SU-DHL-6 (cell line): ENCODE data around the gene CASP9.

Experiments used
- EZH2phosphoT487 ChIP-seq: fragments of 200-600 bp; sonication (generic), shearing (Covaris generic); conservative IDR thresholded peaks from 2 replicates; pipeline ENCODE4 v1.6.1; 2018; ENCODE audit warnings: mild to moderate bottlenecking, antibody characterized with exemption, low read length, moderate library complexity, mixed read lengths
- TF ChIP-seq, protein P1 (sequence below): fragments of 200-600 bp; sonication (generic); IDR thresholded peaks from one replicate; pipeline ENCODE4 v1.5.1; 2017; ENCODE audit warnings: antibody characterized with exemption, mild to moderate bottlenecking, low read length, moderate library complexity; ENCODE audit not compliant: insufficient read depth, poor library complexity, severe bottlenecking

DNA sequence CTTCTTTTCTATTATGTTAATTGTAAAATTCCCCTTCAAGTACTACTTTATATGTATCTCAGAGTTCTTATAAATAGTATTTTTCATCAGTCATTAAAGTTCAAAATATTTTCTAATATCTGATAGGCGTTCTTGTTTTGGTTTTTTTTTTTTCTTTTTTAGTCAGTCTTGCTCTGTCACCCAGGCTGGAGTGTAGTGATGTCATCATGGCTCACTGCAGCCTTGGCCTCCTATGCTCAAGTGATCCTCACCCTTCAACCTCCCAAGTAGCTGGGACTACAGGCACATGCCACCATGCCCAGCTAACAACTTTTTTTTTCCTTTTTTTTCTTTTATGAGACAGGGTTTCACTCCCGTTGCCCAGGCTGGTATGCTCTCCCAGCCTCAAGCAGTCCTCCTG lies 33.6 kb upstream of the CASP9 start:
- TF ChIP-seq, protein P1, sequence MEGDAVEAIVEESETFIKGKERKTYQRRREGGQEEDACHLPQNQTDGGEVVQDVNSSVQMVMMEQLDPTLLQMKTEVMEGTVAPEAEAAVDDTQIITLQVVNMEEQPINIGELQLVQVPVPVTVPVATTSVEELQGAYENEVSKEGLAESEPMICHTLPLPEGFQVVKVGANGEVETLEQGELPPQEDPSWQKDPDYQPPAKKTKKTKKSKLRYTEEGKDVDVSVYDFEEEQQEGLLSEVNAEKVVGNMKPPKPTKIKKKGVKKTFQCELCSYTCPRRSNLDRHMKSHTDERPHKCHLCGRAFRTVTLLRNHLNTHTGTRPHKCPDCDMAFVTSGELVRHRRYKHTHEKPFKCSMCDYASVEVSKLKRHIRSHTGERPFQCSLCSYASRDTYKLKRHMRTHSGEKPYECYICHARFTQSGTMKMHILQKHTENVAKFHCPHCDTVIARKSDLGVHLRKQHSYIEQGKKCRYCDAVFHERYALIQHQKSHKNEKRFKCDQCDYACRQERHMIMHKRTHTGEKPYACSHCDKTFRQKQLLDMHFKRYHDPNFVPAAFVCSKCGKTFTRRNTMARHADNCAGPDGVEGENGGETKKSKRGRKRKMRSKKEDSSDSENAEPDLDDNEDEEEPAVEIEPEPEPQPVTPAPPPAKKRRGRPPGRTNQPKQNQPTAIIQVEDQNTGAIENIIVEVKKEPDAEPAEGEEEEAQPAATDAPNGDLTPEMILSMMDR = no peak
- no peak for TF ChIP-seq EZH2phosphoT487
